OCI-LY3 (cell line): ENCODE results near the gene RNF41.

Source experiments
- CTCF ChIP-seq: fragments of 200-600, 300-600 bp; sonication (generic); IDR thresholded peaks from 2 replicates; pipeline ENCODE4 v1.5.1; 2014; ENCODE audit warnings: antibody characterized with exemption, low read length, low read depth
- EZH2phosphoT487 ChIP-seq: fragments of 200-600 bp; shearing (Covaris generic); IDR thresholded peaks from 2 replicates; pipeline ENCODE4 v1.6.1; 2018; ENCODE audit warnings: antibody characterized with exemption, mixed run types, low read depth

- TF ChIP-seq CTCF (no peak), EZH2phosphoT487 (no peak)
These were observed 37.1 kb upstream of the RNF41 start for GRCh38 chr12:56258820-56259183.
